Karpas-422 (cell line): Measurements from ENCODE around the gene MCM3. TPM values are rescaled to one million over a fixed set of nuclear protein-coding genes. Genes with fewer than 3 reads are reported as not detected.
A peak's percentile ranks its signal among the peaks of the same experiment; 100 is the strongest.

Experiments
- DNase-seq: peaks from one replicate; pipeline ENCODE4 v3.0.0-alpha.2; 2015
- H2AFZ ChIP-seq: fragments of 200-600 bp; sonication (generic); 2 replicates; pipeline ENCODE4 v1.6.1; 2014; ENCODE audit warnings: antibody characterized with exemption, low read length, mixed read lengths
- H3K27ac ChIP-seq: fragments of 200-600 bp; sonication (generic); 2 replicates; pipeline ENCODE4 v1.5.1; 2014; ENCODE audit warnings: mild to moderate bottlenecking, low read length, moderate library complexity
- H3K27me3 ChIP-seq: fragments of 200-600 bp; sonication (generic); 2 replicates; pipeline ENCODE4 v1.6.1; 2014; ENCODE audit warnings: low read length, mixed read lengths
- H3K36me3 ChIP-seq: fragments of 200-600 bp; sonication (generic); 2 replicates; pipeline ENCODE4 v1.6.1; 2014; ENCODE audit warnings: low read length, mixed read lengths; ENCODE audit not compliant: insufficient read depth
- H3K4me1 ChIP-seq: fragments of 200-600 bp; sonication (generic); 2 replicates; pipeline ENCODE4 v1.6.1; 2014; ENCODE audit warnings: mild to moderate bottlenecking, low read length, mixed read lengths
- H3K4me2 ChIP-seq: fragments of 200-600 bp; sonication (generic); 2 replicates; pipeline ENCODE4 v1.6.1; 2014; ENCODE audit warnings: low read length, low read depth, mild to moderate bottlenecking; ENCODE audit not compliant: poor library complexity, severe bottlenecking
- H3K4me3 ChIP-seq: fragments of 200-600 bp; sonication (generic); 2 replicates; pipeline ENCODE4 v1.5.1; 2014; ENCODE audit warnings: mild to moderate bottlenecking, antibody characterized with exemption, low read length, mixed read lengths
- H3K79me2 ChIP-seq: fragments of 200-600 bp; sonication (generic); 2 replicates; pipeline ENCODE4 v1.6.1; 2014; ENCODE audit warnings: mild to moderate bottlenecking, low read length, mixed read lengths
- H3K9ac ChIP-seq: fragments of 200-600 bp; sonication (generic); 2 replicates; pipeline ENCODE4 v1.6.0; 2014; ENCODE audit warnings: low read length
- H3K9me2 ChIP-seq: fragments of 200-600 bp; sonication (generic), shearing (Covaris generic); replicated peaks from 2 replicates; pipeline ENCODE4 v1.6.0; 2014; ENCODE audit warnings: mild to moderate bottlenecking, low read length, moderate library complexity; ENCODE audit not compliant: insufficient read depth
- H3K9me3 ChIP-seq: fragments of 300-700, 200-600 bp; sonication (generic); 2 replicates; pipeline ENCODE4 v1.6.1; 2014; ENCODE audit warnings: low read length, mixed read lengths
- H4K20me1 ChIP-seq: fragments of 200-600 bp; sonication (generic); 2 replicates; pipeline ENCODE4 v1.6.1; 2014; ENCODE audit warnings: mild to moderate bottlenecking, antibody characterized with exemption, low read length, low read depth; ENCODE audit not compliant: insufficient read depth
- total RNA-seq: library from RNA; depleted of rRNA; stranded (reverse); fragments of >200 nt; shearing (Covaris generic); gene quantifications from 2 replicates; pipeline ENCODE4 v1.2.3, GENCODE V29; 2014; ENCODE audit warnings: low replicate concordance

MCM3 gene
- total RNA-seq, 1 experiment from 2014 or later = 80.1 TPM

- Histone ChIP-seq H4K20me1 (no peaks in the 10 kb centered on the region), H3K9ac (no peak overlapping the region), H3K9me2 (no peaks in the 10 kb centered on the region), H3K27me3 (no peaks in the 10 kb centered on the region), H3K4me2 (no peak overlapping the region), H3K9me3 (no peaks in the 10 kb centered on the region), H3K27ac (no peak overlapping the region), H3K36me3 (no peaks in the 10 kb centered on the region), H2AFZ (no peak overlapping the region), H3K4me1 (peaks cover 19% of the 10 kb centered on the region), H3K79me2 (no peaks in the 10 kb centered on the region), H3K4me3 (no peak overlapping the region)
- no peak for DNase-seq
These were observed 22.7 kb upstream of the MCM3 start for GRCh38 chr6:52306972-52307870.

- Histone ChIP-seq H3K79me2 (no peaks in the 10 kb centered on the region), H3K27ac (peak overlapping the region; percentile 28; the same call in 1 of the 2 replicates), H4K20me1 (no peaks in the 10 kb centered on the region), H3K9me2 (no peaks in the 10 kb centered on the region), H3K36me3 (no peaks in the 10 kb centered on the region), H3K9me3 (no peaks in the 10 kb centered on the region), H3K4me3 (no peak overlapping the region), H3K4me2 (peak overlapping the region; percentile 10), H2AFZ (peak overlapping the region; percentile 56; the same call in 1 of the 2 replicates), H3K4me1 (peaks cover 19% of the 10 kb centered on the region), H3K27me3 (no peaks in the 10 kb centered on the region), H3K9ac (no peak overlapping the region)
- DNase-seq = peak; percentile 73
These were observed 21.6 kb upstream of the MCM3 start for GRCh38 chr6:52305948-52306767.

- Histone ChIP-seq H3K36me3 (no peaks in the 10 kb centered on the region), H3K79me2 (no peaks in the 10 kb centered on the region), H2AFZ (peak overlapping the region; percentile 61), H4K20me1 (no peaks in the 10 kb centered on the region), H3K4me2 (peak overlapping the region; percentile 1), H3K27me3 (no peaks in the 10 kb centered on the region), H3K4me3 (no peak overlapping the region), H3K9me2 (no peaks in the 10 kb centered on the region), H3K9me3 (no peaks in the 10 kb centered on the region), H3K4me1 (peaks cover 19% of the 10 kb centered on the region), H3K9ac (0 out of 2 replicates have a peak overlapping the region, but pooled peaks have one; percentile 19), H3K27ac (no peak overlapping the region)
- no peak for DNase-seq
These were observed 20.9 kb upstream of the MCM3 start for GRCh38 chr6:52305411-52305810.

- Histone ChIP-seq H2AFZ (peak overlapping the region; percentile 61), H3K36me3 (no peaks in the 10 kb centered on the region), H4K20me1 (no peaks in the 10 kb centered on the region), H3K79me2 (no peaks in the 10 kb centered on the region), H3K4me1 (peaks cover 19% of the 10 kb centered on the region), H3K9ac (0 out of 2 replicates have a peak overlapping the region, but pooled peaks have one; percentile 19), H3K27ac (no peak overlapping the region), H3K4me3 (no peak overlapping the region), H3K27me3 (no peaks in the 10 kb centered on the region), H3K9me3 (no peaks in the 10 kb centered on the region), H3K9me2 (no peaks in the 10 kb centered on the region), H3K4me2 (peak overlapping the region; percentile 1)
- DNase-seq = no peak
These were observed 20.4 kb upstream of the MCM3 start for GRCh38 chr6:52304983-52305390.

DNA sequence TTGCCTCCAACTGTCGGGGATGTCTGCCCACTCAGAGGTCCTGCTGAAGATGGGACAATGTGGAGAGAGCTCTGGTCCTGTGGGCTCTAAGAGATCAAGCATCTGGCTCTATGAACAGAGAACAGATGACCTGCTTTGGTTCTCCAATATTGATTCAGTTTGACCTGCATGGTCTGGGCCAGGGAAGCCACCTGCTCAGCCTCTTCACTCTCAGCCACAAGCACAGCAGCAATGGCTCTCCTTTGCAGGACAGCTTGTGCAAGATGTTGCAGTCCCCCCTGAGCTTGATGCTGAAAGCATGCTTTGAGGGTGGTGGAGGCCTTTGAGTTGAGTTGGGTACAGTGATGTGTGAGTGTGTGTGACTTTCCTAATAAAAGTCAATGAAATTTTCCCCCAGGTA lies 18.6 kb upstream of the MCM3 start:
- H4K20me1 ChIP-seq = no peaks in the 10 kb centered on the region
- no peak for DNase-seq
- no peaks in the 10 kb centered on the region for H3K79me2 ChIP-seq
- H3K4me2 ChIP-seq = no peak overlapping the region
- no peak overlapping the region for H3K9ac ChIP-seq
- H3K9me3 ChIP-seq = no peaks in the 10 kb centered on the region
- no peaks in the 10 kb centered on the region for H3K36me3 ChIP-seq
- H3K4me3 ChIP-seq = no peak overlapping the region
- H3K27me3 ChIP-seq = no peaks in the 10 kb centered on the region
- H3K27ac ChIP-seq = no peak overlapping the region
- H2AFZ ChIP-seq = no peak overlapping the region
- no peaks in the 10 kb centered on the region for H3K9me2 ChIP-seq
- H3K4me1 ChIP-seq = peaks cover 19% of the 10 kb centered on the region

GRCh38 chr6:52301326-52301725 lies 16.8 kb upstream of the MCM3 start:
- Histone ChIP-seq H3K4me2 (no peak overlapping the region), H4K20me1 (no peaks in the 10 kb centered on the region), H3K9ac (no peak overlapping the region), H3K4me1 (peaks cover 17% of the 10 kb centered on the region), H3K27ac (no peak overlapping the region), H3K79me2 (no peaks in the 10 kb centered on the region), H3K9me3 (no peaks in the 10 kb centered on the region), H3K27me3 (no peaks in the 10 kb centered on the region; the same call in 1 of the 2 replicates), H3K36me3 (no peaks in the 10 kb centered on the region), H3K4me3 (no peak overlapping the region), H3K9me2 (no peaks in the 10 kb centered on the region), H2AFZ (no peak overlapping the region)
- DNase-seq = no peak

- Histone ChIP-seq H3K9me2 (no peaks in the 10 kb centered on the region), H4K20me1 (no peaks in the 10 kb centered on the region), H2AFZ (no peak overlapping the region), H3K4me3 (no peak overlapping the region), H3K27ac (no peak overlapping the region), H3K9ac (no peak overlapping the region), H3K9me3 (no peaks in the 10 kb centered on the region), H3K4me1 (peaks cover 9% of the 10 kb centered on the region), H3K79me2 (no peaks in the 10 kb centered on the region), H3K36me3 (no peaks in the 10 kb centered on the region), H3K4me2 (no peak overlapping the region), H3K27me3 (no peaks in the 10 kb centered on the region; the same call in 1 of the 2 replicates)
- no peak for DNase-seq
These were observed 16.0 kb upstream of the MCM3 start for GRCh38 chr6:52300489-52300931.

GRCh38 chr6:52299653-52300052 lies 15.1 kb upstream of the MCM3 start:
- H3K9ac ChIP-seq = no peak overlapping the region
- H3K27ac ChIP-seq = no peak overlapping the region
- no peaks in the 10 kb centered on the region for H4K20me1 ChIP-seq
- no peak overlapping the region for H2AFZ ChIP-seq
- H3K4me1 ChIP-seq = peaks cover under 1% of the 10 kb centered on the region
- no peaks in the 10 kb centered on the region for H3K9me3 ChIP-seq
- H3K27me3 ChIP-seq = no peaks in the 10 kb centered on the region; the same call in 1 of the 2 replicates
- no peaks in the 10 kb centered on the region for H3K36me3 ChIP-seq
- no peak for DNase-seq
- no peaks in the 10 kb centered on the region for H3K9me2 ChIP-seq
- H3K4me3 ChIP-seq = no peak overlapping the region
- no peak overlapping the region for H3K4me2 ChIP-seq
- H3K79me2 ChIP-seq = no peaks in the 10 kb centered on the region
